DMS114 treated with DMSO at 0.1 percent for 48 hours (cell line): ENCODE results near the gene PLA2G2D.
"Not testable (repeated sequence)": the region's sequence is repeated elsewhere in the genome, so short reads cannot be mapped to it uniquely, and the experiment has no call there.

Experiments
- DNase-seq: peaks from one replicate; lab custom pipeline; 2025; ENCODE audit not compliant: unreplicated experiment; lab: John Stamatoyannopoulos, UW

PLA2G2D gene

DNA sequence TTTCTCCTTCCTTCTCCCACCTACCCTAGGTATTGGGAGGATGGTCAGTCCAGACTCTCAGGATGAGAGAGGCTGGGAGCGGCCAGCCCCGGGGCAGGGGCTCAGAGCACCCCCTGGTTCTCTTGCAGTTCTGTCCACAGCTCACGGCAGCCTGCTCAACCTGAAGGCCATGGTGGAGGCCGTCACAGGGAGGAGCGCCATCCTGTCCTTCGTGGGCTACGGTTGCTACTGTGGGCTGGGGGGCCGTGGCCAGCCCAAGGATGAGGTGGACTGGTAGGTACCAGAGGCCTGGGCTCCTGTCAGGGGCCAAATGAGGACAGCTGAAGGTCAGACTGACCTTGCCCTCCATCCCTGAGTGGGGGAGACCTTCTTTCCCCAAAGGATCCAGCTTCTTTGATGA is 24.0 kb upstream of the PLA2G2D start:
- no peak for DNase-seq

DNA sequence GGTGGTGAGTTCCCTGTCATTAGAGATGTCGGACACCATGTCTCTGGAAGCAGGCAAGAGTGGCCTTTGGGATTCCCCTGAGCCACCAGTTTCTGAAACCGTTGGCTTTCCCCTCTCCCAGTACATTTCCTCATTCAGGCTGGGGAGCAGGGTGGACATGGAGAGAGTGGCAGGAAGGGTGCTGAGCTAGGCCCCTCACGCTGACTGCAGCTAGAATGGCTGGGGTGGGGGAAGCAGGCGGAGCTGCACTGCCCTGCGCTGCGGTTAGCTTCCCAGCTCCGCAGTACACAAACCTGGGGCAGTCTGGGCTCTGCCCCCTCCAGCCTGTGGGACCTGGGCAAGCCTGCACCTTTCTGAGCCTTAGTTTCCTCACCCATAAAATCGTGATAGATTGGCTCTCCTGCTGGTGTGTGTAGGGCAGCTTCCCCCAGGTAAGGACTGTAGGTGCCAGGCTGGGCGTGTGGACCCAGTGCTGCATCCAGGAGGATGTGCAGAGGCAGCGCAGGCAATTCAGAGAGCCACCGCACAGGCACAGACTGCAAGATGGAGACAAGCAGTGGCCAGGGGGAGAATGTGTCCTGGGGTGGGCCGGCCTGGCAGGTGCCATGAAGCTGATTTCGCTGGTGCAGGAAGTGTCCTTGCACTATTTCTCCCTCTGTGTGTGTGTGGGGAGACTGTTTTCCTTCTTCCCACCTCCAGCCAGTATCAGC is 22.8 kb upstream of the PLA2G2D start:
- DNase-seq, result no peak

DNA sequence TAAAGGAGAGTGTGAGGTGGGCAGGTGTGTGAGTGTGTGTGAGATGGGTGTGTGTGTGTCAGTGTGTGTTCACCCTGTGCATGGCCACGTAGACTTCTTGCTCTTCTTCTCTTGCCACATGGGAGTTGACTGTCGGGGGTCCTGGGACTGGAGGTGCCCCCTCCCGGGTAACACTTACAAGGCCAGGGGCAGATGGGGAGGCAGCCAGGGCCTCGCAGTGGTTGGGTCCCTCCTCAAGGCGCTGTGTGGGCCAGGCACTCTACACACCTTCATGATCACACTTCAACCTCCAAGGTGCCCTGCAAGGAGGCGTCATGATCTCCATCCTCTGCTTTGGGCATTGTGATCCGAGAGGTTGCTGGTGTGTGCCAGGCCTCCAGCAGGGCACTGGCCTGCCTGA is 22.1 kb upstream of the PLA2G2D start:
- DNase-seq, result no peak

DNA sequence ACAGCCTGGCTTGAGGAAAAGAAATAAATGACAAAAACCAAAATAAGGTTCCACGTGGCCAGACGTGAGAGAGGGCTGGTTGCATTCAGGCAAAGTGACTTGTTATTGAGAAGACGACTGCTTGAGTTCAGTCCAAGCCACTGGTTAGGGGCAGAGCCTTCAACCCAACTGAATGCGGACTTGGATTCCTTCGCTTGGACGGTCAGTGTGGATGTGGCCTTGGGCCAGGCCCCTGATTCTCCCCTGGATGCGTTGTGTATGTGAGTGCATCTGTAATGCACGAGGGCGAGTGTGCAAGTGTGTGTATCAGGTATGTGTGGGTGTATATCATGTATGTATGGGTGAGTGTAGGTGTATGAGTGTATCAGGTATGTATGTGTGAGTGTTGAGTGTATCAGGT is 21.7 kb upstream of the PLA2G2D start:
- DNase-seq, result no peak

DNA sequence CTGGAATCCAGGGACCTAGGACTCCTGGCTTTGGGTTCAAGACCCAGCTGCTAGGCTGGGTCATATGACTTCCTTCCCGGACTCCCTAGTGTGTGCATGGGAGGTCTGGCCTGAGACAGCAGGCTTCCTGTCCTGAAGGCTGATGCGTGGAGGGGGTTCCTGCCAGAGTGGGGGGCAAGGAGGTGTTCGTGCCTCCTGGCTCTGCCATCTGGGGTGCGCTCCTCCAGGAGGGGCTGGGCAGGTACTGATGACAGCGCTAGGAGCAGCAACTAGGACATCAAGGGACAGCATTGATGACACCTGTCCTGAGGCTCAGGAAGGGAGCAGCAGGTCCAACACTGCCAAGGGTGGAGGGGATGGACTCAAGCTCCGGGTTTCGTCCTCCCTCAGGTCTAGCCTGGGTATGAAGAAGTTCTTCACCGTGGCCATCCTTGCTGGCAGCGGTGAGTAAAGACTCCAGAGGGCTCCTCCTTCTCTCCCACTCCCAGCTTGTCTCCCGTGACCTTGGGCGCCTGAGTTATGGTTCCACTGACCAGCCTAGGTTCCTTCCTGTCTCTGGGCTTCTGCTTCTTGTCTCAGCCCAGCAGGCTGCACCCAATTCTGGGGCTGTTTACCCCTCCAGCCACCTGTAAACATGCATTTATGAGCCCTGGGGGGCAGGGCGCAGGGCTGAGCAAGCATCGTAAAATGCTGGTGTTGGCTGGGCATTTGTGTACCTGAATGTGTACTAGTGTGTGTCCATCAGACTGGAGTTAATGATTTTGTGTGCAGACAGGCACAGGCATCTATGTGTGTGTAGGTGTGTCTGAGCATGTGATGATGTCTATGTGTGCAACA is 20.7 kb upstream of the PLA2G2D start:
- no peak for DNase-seq

DNA sequence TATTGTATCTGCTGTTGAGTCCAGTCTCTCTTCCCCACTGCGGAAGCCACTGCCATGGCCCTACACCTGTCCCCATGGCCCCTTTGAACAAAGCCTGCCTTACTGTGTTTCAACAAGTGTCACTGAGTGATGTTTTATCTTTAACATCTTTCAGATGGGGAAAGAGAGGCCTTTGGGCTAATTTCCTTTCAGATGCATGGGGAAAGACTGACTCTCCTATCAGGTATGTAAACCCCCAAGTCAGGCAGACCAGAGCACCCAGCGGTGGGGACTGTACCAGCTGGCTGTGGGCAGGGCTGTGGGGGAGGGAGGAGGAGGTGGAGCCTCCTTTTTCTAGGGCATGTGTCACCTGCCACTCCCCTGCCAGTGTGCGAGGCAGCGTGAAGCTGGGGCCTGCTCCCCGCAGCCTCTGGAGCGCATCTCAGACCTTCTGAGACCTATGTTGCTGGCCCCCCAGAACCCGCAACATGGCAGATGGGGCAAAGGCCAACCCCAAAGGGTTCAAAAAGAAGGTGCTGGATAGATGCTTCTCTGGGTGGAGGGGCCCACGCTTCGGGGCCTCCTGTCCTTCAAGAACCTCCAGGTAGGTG is 19.7 kb upstream of the PLA2G2D start, which contains the start of gene PLA2G2F:
PLA2G2F (plus strand) TSS at position 363 of the 590 bp plus-strand sequence; CDS start at position 468, 105 bp downstream.
- no peak for DNase-seq

DNA sequence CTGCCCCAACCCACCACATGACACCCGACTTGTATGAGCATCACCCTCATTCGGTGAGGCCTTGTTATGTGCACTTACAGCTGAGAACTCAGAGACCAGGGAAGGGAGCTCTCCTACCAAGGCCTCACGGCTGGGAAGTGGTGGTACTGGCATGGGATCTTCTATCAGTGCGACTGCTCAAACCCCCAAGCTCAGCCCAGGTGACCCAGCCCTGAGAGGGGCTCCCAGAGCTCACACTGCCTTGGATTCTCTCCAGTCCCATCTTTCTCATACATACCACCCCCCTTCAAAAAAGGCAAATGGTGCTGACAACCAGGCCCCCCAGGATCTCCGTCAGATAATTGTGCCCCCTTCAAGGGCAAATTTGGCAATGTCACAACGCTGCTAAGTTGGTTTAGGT is 19.0 kb upstream of the PLA2G2D start:
- DNase-seq, result no peak

DNA sequence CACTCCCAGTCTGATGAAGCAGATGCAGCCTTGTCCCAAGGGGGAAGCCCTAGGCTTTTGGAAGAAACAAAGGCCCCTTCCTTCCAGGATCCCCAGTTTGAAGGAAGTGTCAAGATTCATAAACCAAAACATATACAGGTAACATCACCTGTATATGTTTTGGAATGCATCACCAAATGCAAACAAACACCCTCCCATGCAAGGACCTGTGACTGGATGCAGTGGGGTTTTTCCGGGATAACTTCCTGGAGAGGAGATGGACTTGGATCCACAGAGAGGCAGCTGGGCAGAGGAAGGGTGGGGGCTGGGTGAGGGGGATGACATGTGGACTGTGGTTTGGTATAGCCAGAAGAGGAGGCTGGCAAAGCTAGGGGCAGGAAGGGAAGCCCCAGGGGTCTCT is 18.3 kb upstream of the PLA2G2D start:
- no peak for DNase-seq

DNA sequence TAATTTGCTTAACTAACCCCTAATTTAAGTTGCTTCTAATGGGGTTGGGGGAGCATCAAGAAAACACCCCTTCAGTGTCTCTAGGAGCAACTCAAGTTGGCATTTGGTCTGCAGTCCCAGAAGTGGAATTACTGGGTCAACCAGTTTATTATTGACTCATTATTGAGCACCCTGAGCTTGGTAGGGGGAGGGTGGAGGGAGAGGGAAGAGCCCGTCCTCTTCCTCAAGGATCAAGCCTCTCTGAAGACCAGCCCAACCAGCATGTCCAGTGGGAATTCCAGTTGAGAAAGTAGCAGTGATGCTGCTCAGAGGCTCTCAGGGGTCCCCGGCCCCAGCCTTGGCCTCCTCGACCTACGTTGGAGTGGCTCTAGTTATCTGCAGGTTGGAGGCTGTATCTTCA is 17.7 kb upstream of the PLA2G2D start:
- DNase-seq, result no peak

DNA sequence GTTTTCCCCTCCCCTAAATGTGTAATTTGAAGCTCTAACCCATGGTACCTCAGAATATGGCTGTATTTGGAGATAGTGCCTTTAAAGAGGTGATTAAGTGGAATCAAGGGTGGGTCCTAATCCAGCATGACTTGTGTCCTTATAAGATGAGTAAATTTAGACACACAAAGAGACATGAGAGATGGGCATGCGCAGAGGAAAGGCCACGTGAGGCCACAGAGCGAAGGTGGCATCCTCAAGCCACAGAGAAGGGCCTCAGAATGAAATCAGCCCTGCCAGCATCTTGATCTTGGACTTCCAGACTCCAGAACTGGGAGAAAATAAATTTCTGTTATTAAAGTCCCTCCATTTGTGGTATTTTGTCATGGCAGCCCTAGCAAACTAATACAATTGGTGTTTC is 16.9 kb upstream of the PLA2G2D start:
- no peak for DNase-seq

DNA sequence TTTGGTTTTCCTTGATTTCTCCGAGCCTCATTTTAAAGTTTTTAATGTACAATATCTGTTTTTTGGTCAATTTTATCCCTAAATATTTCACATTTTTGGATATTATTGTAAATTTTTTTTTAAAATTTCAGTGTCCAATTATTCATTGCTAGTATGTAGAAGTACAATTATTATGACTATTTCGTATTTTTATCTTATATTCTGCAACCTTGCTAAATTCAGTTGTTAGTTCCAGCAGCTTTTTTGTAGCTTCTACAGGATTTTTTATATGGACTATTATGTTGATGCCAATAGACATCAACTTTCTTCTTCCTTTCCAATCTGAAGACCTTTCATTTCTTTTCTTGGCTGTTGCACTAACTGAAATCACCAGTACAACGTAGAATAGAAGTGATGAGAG is 15.7 kb upstream of the PLA2G2D start:
- no peak for DNase-seq

DNA sequence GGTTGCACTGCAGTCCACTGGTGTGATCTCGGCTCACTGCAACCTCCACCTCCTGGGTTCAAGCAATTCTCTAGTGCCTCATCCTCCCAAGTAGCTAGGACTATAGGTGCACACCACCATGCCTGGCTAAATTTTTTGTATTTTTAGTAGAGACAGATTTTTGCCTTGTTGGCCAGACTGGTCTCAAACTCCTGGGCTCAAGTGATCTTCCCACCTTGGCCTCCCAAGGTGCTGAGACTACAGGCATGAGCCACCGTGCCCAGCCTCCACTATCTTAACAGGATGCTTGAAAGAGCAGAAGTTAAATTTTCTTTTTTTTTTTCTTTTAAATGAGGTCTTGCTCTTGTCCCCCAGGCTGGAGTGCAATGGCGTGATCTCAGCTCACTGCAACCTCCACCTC is 11.2 kb upstream of the PLA2G2D start:
- not testable (repeated sequence) for DNase-seq

DNA sequence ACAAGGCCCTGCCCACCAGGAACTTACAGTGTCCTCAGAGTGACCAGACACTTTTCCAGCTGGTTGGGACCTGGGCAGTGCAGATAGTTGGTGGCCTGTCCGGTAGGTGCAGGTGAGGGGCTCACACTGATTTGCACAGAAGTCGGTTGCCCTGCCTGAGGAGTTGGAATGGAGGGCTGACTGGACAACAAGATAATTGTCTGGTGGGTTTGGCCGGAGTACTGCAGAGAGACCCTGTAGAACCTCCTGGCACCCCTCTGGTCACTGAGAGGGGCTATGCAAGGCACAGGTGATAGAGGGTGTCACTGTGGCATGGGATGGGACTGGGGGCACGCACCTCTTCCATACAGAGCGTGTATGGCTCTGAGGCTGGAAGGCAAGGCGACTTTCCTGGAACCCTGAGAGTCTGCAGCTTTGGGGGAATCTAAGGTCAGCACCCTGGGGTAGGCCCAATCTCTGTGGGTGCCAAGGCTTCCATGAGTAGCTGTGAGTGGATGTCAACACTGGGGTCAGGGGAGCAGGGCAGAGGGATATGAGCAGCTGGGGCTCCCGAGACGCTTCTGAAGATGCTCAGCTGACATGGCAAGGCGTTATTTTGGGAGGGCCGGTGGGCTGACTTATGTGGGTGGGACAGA is 7.6 kb upstream of the PLA2G2D start:
- DNase-seq, result no peak

DNA sequence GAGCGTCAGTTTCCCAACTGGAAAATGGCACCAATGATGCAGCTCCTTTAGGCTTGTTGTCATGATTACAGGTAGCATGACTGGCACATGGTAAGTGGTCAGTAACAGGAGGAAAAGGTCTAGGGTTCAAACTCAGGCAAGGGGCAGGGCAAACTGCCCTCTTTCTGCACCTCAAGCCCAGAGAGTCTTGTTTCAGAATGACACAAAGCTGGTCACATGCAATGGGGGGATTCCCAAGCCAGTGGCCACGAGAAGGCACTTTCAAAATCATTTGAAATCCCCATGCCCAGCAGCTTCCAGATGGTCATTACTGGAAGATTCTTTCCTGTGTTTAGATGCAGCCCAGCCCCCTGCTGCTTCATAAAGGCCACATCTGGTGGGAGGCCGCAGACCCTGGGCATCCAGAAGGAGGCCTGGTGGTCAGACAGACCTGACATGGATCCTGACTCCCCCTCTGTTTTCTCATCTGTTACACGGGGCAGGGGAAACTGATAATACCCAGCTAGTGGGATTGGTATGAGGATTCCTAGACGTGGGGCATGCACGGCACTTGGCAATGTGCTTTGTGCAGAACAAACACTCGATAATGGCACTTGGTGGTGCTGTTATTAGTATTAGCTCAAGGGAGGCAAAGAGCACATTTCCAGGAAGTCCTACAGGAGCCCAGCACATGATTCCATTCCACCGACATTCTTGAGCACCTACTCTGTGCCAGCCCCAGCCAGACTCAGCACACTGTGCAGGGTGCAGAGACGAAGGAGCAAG is 6.9 kb upstream of the PLA2G2D start:
- DNase-seq, result no peak

DNA sequence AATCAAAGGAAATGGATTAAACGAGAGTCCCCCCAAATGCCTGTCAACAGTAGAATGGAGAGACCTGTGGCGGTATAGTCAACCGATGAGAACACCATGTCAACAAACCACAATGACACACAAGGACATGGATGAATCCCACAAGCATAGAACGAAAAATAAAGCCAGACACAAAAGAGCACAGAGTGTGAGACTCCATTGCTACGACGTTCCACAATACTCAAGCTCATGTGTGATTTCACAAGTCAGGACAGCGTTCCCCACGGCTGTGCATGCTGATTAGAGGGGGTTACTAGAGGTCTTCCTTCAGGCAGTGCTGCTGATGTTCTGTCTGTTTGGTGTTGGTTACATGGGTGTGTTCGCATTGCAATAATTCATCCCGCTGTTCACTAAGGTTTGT is 5.8 kb upstream of the PLA2G2D start:
- no peak for DNase-seq

DNA sequence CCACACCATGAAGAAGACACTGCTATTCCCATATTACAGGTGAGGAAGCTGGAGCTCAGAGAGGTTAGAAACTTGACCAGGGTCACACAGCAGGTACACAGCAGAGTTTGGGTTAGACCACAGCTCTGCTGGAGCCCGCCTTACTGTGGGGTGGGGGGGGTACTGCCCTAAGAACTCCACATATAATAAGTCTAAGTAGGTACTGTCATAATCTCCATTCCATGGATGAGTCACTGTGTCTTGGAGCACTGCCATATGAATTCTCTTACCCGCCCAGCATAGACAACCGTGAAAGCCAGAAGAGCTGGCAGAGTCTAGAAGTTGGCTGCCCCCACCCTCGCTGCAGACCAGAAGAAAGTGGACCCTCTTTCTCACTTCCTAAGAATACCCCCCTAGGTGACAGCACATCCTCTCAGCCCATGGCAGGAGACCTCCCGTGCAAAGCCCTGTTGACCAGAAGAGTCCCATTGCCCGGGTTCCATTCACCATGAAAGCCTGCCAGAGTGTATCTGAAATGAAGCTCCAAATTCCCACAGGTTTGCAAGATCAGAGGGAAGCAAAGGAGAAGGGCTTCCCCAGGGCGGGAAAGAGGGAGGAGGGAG is 5.2 kb upstream of the PLA2G2D start:
- no peak for DNase-seq

DNA sequence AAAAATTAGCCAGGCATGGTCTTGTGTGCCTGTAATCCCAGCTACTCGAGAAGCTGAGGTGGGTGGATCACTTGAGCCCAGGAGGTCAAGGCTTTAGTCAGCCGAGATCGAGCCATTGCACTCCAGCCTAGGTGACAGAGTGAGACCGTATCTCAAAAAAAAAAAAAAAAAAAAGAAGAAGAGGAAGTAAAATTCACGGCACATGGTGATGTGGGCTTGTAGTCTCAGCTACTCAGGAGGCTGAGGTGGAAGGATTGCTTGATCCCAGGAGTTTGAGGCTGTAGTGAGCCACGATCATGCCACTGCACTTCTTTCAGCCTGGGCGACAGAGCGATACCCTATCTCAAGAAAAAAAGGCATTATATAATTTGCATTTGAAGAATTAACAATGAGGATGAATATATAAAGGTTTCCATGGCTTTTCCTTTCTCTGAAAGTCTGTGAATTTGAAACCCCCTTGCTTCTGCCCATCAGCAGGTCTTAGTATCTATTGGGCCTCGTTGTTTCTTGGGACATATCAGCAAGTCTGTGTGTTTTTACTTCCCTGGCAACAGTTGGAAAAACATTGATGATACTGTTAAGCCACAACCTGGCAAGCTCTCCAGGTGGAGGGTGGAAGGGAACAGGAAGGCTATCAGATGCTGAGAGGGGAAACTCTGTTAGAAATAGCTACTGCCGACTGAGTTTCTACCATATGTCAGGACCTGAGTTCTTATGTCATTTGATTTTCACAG is 4.6 kb upstream of the PLA2G2D start:
- DNase-seq, result no peak

DNA sequence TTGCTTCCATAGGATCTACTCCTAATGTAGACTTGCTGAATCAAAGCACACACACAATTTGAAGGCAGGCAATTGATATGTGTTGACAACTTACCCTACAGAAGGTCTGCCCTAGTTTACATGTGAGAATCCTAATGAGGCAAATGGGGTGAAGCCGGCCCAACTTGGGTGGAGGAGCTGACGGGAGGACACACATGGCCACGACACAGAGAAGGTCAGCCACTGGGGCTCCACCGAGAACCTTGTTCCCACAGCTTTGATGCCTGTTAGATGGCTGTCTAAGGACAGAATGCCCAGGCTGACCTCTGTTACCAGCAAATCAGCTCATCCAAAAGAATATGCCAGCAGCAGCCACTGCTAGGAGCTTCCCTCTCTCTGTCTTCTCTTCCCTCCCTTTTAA is 1.5 kb upstream of the PLA2G2D start:
- DNase-seq, result no peak

DNA sequence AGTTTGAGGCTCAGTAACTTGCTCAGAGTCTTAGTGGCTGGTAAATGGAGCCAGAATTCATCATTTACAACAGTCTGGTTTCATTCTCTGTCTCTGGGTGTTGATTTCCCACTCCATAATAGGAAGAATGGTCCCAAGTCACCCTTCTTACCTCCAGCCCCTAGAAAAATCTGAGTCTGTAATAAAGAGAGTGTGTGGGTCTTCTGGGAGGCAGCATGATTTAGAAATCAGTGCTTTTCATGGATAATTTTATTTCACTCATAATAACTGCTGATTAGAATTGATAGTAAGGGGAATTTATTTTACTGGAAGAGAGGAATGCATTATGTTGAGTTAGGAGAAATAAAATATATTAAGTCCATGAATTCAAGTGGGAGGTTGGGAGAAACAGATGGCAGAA is 2.1 kb downstream of the PLA2G2D start:
- no peak for DNase-seq

DNA sequence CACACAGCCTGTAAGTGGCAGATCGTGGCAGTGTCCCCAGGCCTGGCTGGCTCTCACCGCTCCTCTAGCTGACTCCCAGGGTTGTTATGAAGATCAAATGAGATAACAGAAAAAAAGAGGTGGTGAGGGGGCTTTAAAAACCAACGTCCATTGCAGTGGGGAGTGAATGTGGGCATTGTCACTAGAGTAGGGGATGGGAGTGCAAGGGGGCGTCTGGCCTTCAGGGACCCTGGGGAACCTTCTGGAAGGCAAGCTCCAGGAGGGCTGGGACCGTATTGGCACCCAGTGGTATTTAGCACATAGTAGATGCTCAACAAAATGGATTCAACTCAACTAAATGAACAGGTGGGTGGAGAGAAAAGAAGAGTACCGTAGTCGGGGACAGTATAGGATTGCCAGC is 3.4 kb downstream of the PLA2G2D start:
- DNase-seq, result no peak
